ENCODE data around the gene CAPZA1. TPM values are rescaled to one million over a fixed set of nuclear protein-coding genes. Genes with fewer than 3 reads are reported as not detected.

CAPZA1 gene
- total RNA-seq: 215 and 311 TPM in 2 replicates

DNA sequence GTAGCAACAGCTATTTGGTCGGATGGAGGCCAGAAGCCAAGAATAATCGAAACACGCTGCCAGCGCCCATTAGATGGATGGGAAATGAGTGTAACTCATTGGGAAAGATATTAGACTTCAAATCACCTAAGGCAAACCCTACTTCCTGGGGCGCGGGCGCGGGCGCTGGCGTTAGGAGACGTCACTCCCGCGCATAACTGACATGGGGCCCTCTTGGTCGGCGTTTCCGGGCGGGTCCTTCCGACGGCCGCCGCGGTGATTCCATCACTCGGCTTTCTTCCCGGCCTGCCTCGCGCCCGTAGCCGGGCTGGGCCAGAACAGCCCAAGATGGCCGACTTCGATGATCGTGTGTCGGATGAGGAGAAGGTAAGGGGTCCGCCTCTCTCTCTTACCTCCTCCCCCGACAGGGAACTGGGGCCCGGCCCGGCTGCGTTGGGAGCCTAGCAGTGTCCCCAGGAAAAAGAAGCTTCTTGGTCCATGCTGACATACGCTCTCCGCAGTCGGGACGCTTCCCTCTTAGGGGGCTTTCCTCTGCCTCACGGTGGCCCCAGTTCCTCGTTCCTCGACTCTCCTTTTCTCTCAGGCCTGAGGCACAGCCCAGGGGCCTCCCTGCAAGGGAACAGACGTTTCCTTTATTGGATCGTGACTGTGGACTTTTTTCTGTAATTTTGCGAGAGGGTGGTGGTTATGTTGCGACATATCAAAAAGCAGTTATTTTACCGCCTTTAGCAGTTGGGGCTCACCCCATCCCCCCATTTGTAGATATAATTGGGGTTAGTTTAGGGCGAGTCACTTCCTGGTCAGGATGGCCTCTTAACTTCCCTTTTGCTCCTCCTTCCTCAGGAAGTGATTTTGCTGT, at the start of gene CAPZA1:
TSS of gene CAPZA1 (plus strand) at position 315 of the 859 bp plus-strand sequence. CDS start at position 328, 13 bp downstream.
- DNase-seq (ENCODE audit: low read depth): no peak
- TF ChIP-seq, protein P1, sequence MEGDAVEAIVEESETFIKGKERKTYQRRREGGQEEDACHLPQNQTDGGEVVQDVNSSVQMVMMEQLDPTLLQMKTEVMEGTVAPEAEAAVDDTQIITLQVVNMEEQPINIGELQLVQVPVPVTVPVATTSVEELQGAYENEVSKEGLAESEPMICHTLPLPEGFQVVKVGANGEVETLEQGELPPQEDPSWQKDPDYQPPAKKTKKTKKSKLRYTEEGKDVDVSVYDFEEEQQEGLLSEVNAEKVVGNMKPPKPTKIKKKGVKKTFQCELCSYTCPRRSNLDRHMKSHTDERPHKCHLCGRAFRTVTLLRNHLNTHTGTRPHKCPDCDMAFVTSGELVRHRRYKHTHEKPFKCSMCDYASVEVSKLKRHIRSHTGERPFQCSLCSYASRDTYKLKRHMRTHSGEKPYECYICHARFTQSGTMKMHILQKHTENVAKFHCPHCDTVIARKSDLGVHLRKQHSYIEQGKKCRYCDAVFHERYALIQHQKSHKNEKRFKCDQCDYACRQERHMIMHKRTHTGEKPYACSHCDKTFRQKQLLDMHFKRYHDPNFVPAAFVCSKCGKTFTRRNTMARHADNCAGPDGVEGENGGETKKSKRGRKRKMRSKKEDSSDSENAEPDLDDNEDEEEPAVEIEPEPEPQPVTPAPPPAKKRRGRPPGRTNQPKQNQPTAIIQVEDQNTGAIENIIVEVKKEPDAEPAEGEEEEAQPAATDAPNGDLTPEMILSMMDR (conservative IDR thresholded peaks at IDR 0.05; ENCODE audit: low read depth, low read length): no peak
- peak within 1 kb of the TSS; percentile 100 for H3K4me3 ChIP-seq (ENCODE audit: low read depth, low read length)

DNA sequence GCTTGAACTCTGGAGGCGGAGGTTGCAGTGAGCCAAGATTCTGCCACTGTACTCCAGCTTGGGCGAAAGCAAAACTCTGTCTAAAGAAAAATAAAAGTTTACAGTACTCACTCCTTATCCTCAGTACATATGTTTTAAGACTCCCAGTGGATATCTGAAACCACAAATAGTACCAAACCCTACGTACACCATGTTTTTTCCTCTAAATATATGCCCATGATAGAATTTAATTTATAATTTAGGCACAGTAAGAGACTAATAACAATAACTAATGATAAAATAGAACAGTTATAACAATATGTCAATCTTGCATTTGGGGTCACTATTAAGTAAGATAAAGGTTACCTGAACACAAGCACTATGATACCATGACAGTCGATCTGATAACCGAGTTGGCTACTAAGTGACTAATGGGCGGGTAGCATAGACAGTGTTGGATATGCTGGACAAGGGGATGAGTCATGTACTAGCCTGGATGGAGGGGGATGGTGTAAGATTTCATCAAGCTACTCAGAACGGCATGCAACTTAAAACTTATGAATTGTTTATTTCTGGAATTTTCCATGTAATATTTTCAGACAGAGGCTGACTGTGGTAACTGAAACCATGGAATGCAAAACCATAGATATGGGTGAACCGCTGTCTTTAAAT, 44.4 kb upstream of the CAPZA1 start:
- H3K4me3 ChIP-seq (ENCODE audit: low read depth, low read length): no peak overlapping the region
- no peak for DNase-seq (ENCODE audit: low read depth)
- TF ChIP-seq, protein P1 (conservative IDR thresholded peaks at IDR 0.05; ENCODE audit: low read depth, low read length): no peak

DNA sequence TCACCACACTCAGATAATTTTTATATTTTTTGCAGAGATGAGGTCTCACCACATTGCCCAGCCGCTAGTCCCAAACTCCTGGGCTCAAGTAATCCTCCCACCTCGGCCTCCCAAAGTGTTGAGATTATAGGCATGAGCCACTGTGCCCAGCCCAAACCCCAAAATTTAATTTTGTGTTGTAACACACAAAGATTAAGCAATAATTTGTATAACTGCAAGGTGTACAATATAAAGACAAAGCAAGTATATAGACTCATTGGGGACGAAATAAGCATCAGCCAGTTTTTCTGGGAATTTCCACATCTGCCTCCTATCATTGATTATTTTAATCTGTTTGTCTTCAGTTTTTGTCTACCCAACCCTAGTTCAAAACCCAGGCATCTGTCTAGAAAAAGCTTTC, 43.4 kb upstream of the CAPZA1 start:
- H3K4me3 ChIP-seq (ENCODE audit: low read depth, low read length): no peak overlapping the region
- DNase-seq (ENCODE audit: low read depth): no peak
- TF ChIP-seq, protein P1 (conservative IDR thresholded peaks at IDR 0.05; ENCODE audit: low read depth, low read length): no peak

DNA sequence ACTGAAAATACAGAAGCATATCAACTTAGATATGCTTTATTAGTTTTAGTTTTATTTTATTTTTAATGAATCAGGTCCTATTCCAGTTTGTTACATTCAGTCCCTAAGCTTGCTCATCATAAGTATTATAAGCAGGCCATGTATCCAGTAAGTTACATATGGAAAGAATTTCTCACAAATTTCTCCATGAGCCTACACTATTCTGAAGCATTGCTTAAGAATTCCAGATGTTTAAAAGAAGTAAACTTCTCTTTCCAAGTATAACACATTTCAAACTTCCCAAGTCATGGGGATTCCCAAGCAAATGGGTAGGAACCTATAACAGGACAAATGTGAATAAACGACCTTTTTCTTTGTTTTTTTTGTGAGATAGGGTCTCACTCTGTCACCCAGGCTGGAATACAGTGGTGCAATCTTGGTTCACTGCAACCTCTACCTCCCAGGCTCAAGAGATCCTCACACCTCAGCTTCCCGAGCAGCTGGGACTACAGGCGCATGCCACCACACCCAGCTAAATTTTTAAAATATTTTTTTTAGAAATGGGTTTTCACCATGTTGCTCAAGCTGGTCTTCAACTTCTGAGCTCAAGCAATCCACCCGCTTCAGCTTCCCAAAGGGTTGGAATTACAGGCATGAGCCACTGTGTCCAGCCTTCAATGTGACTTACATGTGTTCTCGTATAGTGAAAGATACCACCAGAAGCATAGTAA, 39.7 kb upstream of the CAPZA1 start:
- TF ChIP-seq, protein P1 (conservative IDR thresholded peaks at IDR 0.05; ENCODE audit: low read depth, low read length): no peak
- DNase-seq (ENCODE audit: low read depth): no peak

DNA sequence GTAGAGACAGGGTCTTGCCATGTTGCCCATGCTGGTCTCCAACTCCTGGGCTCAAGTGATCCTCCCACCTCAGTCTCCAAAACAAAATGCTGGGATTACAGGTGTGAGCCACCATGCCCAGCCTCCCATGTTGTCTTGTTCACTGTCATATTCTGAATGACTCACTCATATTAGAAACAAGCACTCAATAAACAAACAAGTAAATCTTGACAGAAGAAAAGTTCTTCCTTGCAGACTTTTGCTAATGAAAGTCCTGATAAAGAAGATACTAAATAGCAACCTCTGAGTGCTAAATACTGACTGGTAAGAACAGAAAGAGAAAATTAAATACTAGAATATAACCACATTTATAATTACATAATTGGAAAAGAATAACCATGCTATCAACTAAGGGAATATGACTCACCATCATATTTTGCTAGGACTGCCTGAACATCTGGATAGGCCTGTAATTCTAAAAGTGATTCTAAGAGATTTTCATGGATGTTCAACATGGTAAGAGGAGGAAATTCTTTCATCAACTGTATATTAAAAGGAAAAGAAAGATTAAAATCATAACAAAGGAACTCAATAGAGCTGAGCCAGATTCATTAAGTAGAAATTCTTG, 37.9 kb upstream of the CAPZA1 start:
- DNase-seq (ENCODE audit: low read depth): no peak
- TF ChIP-seq, protein P1 (conservative IDR thresholded peaks at IDR 0.05; ENCODE audit: low read depth, low read length): no peak
- no peak overlapping the region for H3K4me3 ChIP-seq (ENCODE audit: low read depth, low read length)

More for the DNA sequence above, 39.7 kb upstream of the CAPZA1 start:
- H3K4me3 ChIP-seq (ENCODE audit: low read depth, low read length): no peak overlapping the region

DNA sequence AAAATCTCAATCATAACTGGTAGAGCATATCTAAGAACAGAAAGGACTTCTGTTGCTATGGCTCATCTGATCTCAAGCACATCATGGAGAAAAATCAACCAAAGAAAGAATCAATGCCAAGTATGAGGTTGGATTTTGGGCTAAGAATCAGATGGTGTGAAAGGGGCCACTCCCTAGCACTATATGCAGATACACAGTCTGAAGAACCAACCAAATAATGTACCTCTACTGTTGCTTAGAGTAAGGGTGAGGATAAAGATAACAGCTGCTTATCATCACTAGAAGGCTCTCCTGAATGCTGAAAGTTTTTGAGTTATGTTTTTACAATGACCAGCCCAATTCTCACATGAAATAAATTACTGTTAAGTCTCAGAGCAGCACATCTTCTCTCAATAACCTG, 36.3 kb upstream of the CAPZA1 start:
- no peak for DNase-seq (ENCODE audit: low read depth)
- TF ChIP-seq, protein P1 (conservative IDR thresholded peaks at IDR 0.05; ENCODE audit: low read depth, low read length): no peak
- H3K4me3 ChIP-seq (ENCODE audit: low read depth, low read length): no peak overlapping the region
